ENCODE measurements around the gene MORN5. TPM values are rescaled to one million over a fixed set of nuclear protein-coding genes. Genes with fewer than 3 reads are reported as not detected.

MORN5 gene
- total RNA-seq, result not detected

GRCh38 chr9:122159026-122159924 lies at the start of gene MORN5, which contains the start of gene NDUFA8:
TSS of gene MORN5 (plus strand) at chr9:122159908. CDS start at chr9:122159973, 65 bp downstream.
TSS of gene NDUFA8 (minus strand) at chr9:122159779. CDS start at chr9:122159677, 102 bp downstream.

DNA sequence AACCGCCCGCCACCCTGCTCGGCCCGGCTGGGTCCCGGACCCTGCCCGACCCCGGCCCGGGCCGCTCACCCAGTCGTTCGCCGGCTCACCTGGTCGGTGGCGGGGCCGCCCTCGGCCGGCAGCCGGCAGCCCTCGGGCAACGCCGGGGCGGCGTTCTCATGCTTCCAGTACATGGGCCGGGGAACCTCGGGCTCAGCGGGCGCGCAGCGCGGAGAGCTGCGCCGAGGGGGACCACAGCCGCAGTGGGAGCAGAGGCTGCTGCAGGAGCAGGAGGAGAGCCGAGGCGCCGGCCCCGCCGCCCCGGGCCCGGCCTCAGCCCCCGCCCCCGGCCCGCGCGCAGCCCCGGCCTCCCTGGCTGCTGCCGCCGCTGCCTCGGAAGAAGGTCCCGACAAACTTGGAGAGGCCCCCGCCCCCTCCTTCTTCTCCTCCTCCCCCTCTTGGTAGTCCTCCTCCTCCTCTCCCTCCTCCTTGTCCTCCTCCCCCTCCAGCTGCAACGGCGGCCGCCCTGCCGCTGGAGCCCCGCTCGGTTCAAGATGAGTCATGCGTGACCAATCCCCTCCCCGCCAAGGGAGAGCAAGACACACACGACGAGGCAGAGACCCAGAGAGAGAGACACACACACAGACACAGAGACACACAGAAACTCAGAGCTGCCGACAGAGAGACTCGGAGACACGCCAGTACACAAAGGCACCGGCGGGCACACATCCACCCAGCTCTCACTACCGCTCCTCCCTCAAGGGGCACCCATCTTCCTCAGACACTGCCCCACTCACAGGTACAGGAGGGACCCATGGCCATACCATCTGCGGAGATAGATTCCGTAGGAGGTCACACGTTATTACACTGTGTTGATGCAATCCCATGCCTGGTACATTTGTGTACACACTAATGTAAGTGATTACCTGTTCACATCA lies 69.1 kb downstream of the MORN5 start, which contains the start of gene LHX6:
Gene LHX6, minus strand, starts transcription at position 390 of the 917 bp plus-strand sequence. Its CDS starts 217 bp downstream, at position 173.

Small RNA genes lying within 50 kb of the gene (small RNA-seq; reads per million reads assigned to genes)
- 0 reads per million in 2 donors for gene MIR4478

Other genes starting within 250 kb of the MORN5 start
- 1 to 10 TPM; 4.0 to 8.6 TPM for gene TTLL11, start 66.6 kb upstream of the MORN5 start, total RNA-seq
- gene NDUFA8, start 129 bp upstream of the MORN5 start, total RNA-seq, result 10 to 100 TPM; 28.6 to 49.6 TPM
- not detected for gene LHX6, start 69.0 kb downstream of the MORN5 start, total RNA-seq
- gene RBM18, start 104.9 kb downstream of the MORN5 start, total RNA-seq, result 10 to 100 TPM in 1 of 2 donors, 1 to 10 TPM in 1; 7.9 to 16.0 TPM
- 10 to 100 TPM; 33.7 to 42.6 TPM for gene MRRF, start 105.0 kb downstream of the MORN5 start, total RNA-seq
- under 1 TPM; under 0.01 TPM for gene PTGS1, start 211.1 kb downstream of the MORN5 start, total RNA-seq